Thyroid gland (tissue), 4 donors: ENCODE measurements around the gene KRT3.

Source experiments
- POLR2A ChIP-seq, 2 donors: fragments of 450-650 bp; IDR thresholded peaks; one replicate each; pipeline ENCODE4 v1.6.1; 2017; ENCODE audit warnings: antibody characterized with exemption in 2 of 2, mild to moderate bottlenecking in 2 of 2, moderate library complexity in 1 of 2
- TF ChIP-seq, protein P1 (sequence below), 6 experiments: fragments of 200-600 bp in 3 of 6; fragments of 450-650 bp in 3 of 6; sonication (generic) in 3 of 6; IDR thresholded peaks; one replicate each; pipeline ENCODE4 v1.5.1; 2016 to 2019; ENCODE audit warnings: antibody characterized with exemption in 6 of 6, mild to moderate bottlenecking in 2 of 6, inconsistent platforms in 1 of 6, moderate library complexity in 1 of 6

DNA sequence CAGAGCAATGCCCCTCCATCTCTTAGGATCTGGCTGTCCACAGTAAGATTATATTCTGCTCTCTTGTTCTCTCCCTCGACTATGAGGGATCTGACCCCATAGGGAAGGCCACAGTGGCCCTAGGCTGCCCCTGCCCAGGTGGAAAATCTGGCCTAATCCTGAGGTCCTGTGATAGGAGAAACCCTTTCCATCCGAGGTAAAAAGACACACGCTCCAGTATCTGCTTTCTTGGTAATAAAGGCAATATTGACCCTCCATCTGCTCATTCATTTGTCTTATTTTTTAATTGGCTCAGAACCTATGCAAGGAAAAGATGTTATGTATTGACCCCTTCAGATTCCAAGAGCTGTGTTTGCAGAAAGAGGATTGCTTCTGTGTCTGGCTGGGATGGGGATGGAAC, 28.5 kb downstream of the KRT3 start:
- TF ChIP-seq, protein P1, sequence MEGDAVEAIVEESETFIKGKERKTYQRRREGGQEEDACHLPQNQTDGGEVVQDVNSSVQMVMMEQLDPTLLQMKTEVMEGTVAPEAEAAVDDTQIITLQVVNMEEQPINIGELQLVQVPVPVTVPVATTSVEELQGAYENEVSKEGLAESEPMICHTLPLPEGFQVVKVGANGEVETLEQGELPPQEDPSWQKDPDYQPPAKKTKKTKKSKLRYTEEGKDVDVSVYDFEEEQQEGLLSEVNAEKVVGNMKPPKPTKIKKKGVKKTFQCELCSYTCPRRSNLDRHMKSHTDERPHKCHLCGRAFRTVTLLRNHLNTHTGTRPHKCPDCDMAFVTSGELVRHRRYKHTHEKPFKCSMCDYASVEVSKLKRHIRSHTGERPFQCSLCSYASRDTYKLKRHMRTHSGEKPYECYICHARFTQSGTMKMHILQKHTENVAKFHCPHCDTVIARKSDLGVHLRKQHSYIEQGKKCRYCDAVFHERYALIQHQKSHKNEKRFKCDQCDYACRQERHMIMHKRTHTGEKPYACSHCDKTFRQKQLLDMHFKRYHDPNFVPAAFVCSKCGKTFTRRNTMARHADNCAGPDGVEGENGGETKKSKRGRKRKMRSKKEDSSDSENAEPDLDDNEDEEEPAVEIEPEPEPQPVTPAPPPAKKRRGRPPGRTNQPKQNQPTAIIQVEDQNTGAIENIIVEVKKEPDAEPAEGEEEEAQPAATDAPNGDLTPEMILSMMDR (IDR thresholded peaks at IDR 0.05) = no peak
- TF ChIP-seq POLR2A (IDR thresholded peaks at IDR 0.05) = no peak
